Measurements from ENCODE around the gene ZNF862.

ZNF862 gene

DNA sequence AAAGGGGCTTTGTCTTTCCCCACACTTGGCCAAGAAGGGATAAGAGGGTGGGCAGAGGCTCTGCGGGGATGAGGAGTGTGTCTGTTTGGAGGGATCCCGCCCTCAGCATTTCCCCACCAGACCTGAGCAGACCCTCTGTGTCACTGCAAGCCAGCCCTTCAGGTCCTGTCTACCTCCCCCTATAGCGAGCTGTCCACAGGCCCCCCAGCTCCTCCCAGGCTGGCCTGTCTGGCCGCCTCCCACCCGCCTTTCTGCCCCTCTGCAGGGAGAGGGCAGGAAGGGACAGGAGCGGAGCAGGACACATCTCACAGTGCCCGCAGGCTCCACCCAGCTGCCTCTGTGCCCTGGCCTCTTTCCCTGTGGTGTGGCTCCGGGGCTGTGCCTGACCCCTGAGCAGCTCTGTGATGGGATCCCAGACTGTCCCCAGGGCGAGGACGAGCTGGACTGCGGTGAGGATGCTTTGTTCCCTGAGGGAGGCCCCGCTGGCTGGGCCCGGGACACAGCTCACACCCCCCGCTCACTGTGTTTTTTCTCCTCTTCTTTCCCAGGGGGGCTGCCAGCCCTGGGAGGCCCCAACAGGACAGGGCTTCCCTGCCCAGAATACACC lies 47.3 kb upstream of the ZNF862 start:
- Histone ChIP-seq H3F3A (ENCODE audit: low read depth) (no peaks in the 10 kb centered on the region), H3K36me3 (ENCODE audit: insufficient read depth, low read length) (no peaks in the 10 kb centered on the region), H3K4me1 (ENCODE audit: insufficient read depth, low read length, poor library complexity, severe bottlenecking) (no peaks in the 10 kb centered on the region), H3K9me3 (ENCODE audit: insufficient read depth, low read depth, low read length) (no peaks in the 10 kb centered on the region), H3K9ac (ENCODE audit: low read depth, low read length, poor library complexity, severe bottlenecking) (no peak overlapping the region), H3K9me2 (replicated peaks; ENCODE audit: low read depth, low read length) (no peaks in the 10 kb centered on the region), H2AFZ (ENCODE audit: low read length) (no peak overlapping the region), H3K4me2 (ENCODE audit: low read depth, low read length, poor library complexity, severe bottlenecking) (no peak overlapping the region), H3K27me3 (ENCODE audit: insufficient read depth, low read length, poor library complexity, severe bottlenecking) (no peaks in the 10 kb centered on the region), H3K4me3 (ENCODE audit: low read length, poor library complexity, severe bottlenecking) (no peak overlapping the region), H4K20me1 (ENCODE audit: insufficient read depth, low read length, poor library complexity, severe bottlenecking) (no peaks in the 10 kb centered on the region), H3K79me2 (ENCODE audit: insufficient read depth, low read length) (no peaks in the 10 kb centered on the region)
- TF ChIP-seq, protein P1, sequence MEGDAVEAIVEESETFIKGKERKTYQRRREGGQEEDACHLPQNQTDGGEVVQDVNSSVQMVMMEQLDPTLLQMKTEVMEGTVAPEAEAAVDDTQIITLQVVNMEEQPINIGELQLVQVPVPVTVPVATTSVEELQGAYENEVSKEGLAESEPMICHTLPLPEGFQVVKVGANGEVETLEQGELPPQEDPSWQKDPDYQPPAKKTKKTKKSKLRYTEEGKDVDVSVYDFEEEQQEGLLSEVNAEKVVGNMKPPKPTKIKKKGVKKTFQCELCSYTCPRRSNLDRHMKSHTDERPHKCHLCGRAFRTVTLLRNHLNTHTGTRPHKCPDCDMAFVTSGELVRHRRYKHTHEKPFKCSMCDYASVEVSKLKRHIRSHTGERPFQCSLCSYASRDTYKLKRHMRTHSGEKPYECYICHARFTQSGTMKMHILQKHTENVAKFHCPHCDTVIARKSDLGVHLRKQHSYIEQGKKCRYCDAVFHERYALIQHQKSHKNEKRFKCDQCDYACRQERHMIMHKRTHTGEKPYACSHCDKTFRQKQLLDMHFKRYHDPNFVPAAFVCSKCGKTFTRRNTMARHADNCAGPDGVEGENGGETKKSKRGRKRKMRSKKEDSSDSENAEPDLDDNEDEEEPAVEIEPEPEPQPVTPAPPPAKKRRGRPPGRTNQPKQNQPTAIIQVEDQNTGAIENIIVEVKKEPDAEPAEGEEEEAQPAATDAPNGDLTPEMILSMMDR (conservative IDR thresholded peaks at IDR 0.05; ENCODE audit: low read length): no peak
- no peak for TF ChIP-seq EZH2phosphoT487 (IDR thresholded peaks at IDR 0.05; ENCODE audit: borderline replicate concordance)

DNA sequence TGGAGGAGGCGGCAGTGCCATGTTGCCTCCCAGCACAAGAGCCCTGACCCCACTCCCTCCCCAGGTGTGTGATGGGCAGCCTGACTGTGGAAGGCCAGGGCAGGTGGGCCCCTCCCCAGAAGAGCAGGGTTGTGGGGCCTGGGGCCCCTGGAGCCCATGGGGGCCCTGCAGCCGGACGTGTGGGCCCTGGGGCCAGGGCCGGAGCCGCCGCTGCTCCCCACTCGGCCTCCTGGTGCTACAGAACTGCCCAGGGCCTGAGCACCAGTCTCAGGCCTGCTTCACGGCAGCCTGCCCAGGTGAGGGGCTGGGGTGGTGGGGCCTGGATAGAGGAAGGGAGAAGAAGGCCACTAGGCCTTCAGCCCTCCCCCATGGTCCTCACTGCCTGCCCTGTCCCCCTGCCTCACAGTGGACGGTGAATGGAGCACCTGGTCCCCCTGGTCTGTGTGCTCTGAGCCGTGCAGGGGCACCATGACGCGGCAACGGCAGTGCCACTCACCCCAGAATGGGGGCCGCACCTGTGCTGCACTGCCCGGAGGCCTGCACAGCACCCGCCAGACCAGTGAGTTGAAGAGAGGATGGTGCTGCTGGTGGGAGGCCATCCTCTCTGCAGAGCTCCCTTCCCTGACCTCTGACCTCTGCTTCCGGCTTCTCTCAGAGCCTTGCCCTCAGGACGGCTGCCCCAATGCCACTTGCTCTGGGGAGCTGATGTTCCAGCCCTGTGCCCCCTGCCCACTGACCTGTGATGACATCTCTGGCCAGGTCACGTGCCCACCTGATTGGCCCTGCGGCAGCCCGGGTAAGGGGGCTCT lies 46.6 kb upstream of the ZNF862 start:
- Histone ChIP-seq H3K9me2 (replicated peaks; ENCODE audit: low read depth, low read length) (no peaks in the 10 kb centered on the region), H4K20me1 (ENCODE audit: insufficient read depth, low read length, poor library complexity, severe bottlenecking) (no peaks in the 10 kb centered on the region), H3K4me2 (ENCODE audit: low read depth, low read length, poor library complexity, severe bottlenecking) (no peak overlapping the region), H3F3A (ENCODE audit: low read depth) (no peaks in the 10 kb centered on the region), H3K79me2 (ENCODE audit: insufficient read depth, low read length) (no peaks in the 10 kb centered on the region), H3K9ac (ENCODE audit: low read depth, low read length, poor library complexity, severe bottlenecking) (no peak overlapping the region), H3K9me3 (ENCODE audit: insufficient read depth, low read depth, low read length) (no peaks in the 10 kb centered on the region), H2AFZ (ENCODE audit: low read length) (no peak overlapping the region), H3K27me3 (ENCODE audit: insufficient read depth, low read length, poor library complexity, severe bottlenecking) (no peaks in the 10 kb centered on the region), H3K36me3 (ENCODE audit: insufficient read depth, low read length) (no peaks in the 10 kb centered on the region), H3K4me3 (ENCODE audit: low read length, poor library complexity, severe bottlenecking) (no peak overlapping the region), H3K4me1 (ENCODE audit: insufficient read depth, low read length, poor library complexity, severe bottlenecking) (no peaks in the 10 kb centered on the region)
- TF ChIP-seq EZH2phosphoT487 (IDR thresholded peaks at IDR 0.05; ENCODE audit: borderline replicate concordance): no peak
- TF ChIP-seq, protein P1 (conservative IDR thresholded peaks at IDR 0.05; ENCODE audit: low read length): no peak

DNA sequence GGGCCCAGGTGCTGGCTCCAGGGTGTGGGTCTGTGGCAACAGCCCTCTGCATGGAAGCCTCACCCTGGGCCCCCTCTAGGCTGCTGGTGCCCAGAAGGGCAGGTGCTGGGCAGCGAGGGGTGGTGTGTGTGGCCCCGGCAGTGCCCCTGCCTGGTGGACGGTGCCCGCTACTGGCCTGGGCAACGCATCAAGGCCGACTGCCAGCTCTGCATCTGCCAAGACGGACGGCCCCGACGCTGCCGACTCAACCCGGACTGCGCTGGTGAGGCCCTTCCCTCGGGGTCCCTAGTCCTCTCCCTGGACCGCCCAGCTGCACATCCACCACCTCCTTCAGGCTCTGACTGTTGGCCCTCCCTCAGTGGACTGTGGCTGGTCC lies 46.0 kb upstream of the ZNF862 start:
- H3K9me2 ChIP-seq (replicated peaks; ENCODE audit: low read depth, low read length): no peaks in the 10 kb centered on the region
- H3F3A ChIP-seq (ENCODE audit: low read depth): no peaks in the 10 kb centered on the region
- no peaks in the 10 kb centered on the region for H3K79me2 ChIP-seq (ENCODE audit: insufficient read depth, low read length)
- no peak for TF ChIP-seq EZH2phosphoT487 (IDR thresholded peaks at IDR 0.05; ENCODE audit: borderline replicate concordance)
- TF ChIP-seq, protein P1 (conservative IDR thresholded peaks at IDR 0.05; ENCODE audit: low read length): no peak
- no peaks in the 10 kb centered on the region for H3K27me3 ChIP-seq (ENCODE audit: insufficient read depth, low read length, poor library complexity, severe bottlenecking)
- no peaks in the 10 kb centered on the region for H3K36me3 ChIP-seq (ENCODE audit: insufficient read depth, low read length)
- H4K20me1 ChIP-seq (ENCODE audit: insufficient read depth, low read length, poor library complexity, severe bottlenecking): no peaks in the 10 kb centered on the region
- H3K4me2 ChIP-seq (ENCODE audit: low read depth, low read length, poor library complexity, severe bottlenecking): no peak overlapping the region
- no peaks in the 10 kb centered on the region for H3K9me3 ChIP-seq (ENCODE audit: insufficient read depth, low read depth, low read length)
- H3K4me3 ChIP-seq (ENCODE audit: low read length, poor library complexity, severe bottlenecking): no peak overlapping the region
- no peak overlapping the region for H2AFZ ChIP-seq (ENCODE audit: low read length)
- H3K4me1 ChIP-seq (ENCODE audit: insufficient read depth, low read length, poor library complexity, severe bottlenecking): no peaks in the 10 kb centered on the region
- H3K9ac ChIP-seq (ENCODE audit: low read depth, low read length, poor library complexity, severe bottlenecking): no peak overlapping the region
